ENCODE data around the gene TGFB1. TPM values are rescaled to one million over a fixed set of nuclear protein-coding genes. Genes with fewer than 3 reads are reported as not detected.

The TGFB1 gene
- total RNA-seq, 4 donors from 2014 or later = 12.4 to 29.1 (median 21.4) TPM

DNA sequence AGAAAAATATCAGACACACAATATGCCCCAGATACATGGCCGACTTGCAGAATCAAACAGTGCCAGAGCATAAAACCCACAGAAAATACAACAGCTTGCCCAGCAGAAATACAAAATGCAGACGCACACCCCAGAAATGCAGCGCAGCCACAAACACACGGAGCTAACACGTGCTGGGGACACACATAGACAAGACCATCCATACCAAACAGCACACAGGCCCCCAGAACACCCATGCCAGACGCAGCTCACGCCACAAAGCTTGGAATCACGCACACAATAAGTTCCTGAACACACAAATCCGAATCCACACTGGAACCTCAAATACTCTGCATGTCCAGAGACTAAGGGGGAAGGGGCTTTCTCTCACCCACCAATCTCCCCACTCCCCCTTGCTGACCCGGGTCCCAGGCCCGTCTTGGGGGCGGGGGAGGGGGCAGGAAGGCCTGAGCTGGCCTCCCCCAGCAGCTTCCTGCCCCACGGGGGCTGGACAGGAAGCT is 26.6 kb downstream of the TGFB1 start:
- TF ChIP-seq, protein P1, sequence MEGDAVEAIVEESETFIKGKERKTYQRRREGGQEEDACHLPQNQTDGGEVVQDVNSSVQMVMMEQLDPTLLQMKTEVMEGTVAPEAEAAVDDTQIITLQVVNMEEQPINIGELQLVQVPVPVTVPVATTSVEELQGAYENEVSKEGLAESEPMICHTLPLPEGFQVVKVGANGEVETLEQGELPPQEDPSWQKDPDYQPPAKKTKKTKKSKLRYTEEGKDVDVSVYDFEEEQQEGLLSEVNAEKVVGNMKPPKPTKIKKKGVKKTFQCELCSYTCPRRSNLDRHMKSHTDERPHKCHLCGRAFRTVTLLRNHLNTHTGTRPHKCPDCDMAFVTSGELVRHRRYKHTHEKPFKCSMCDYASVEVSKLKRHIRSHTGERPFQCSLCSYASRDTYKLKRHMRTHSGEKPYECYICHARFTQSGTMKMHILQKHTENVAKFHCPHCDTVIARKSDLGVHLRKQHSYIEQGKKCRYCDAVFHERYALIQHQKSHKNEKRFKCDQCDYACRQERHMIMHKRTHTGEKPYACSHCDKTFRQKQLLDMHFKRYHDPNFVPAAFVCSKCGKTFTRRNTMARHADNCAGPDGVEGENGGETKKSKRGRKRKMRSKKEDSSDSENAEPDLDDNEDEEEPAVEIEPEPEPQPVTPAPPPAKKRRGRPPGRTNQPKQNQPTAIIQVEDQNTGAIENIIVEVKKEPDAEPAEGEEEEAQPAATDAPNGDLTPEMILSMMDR (IDR thresholded peaks at IDR 0.05; ENCODE audit: low read depth) = no peak

DNA sequence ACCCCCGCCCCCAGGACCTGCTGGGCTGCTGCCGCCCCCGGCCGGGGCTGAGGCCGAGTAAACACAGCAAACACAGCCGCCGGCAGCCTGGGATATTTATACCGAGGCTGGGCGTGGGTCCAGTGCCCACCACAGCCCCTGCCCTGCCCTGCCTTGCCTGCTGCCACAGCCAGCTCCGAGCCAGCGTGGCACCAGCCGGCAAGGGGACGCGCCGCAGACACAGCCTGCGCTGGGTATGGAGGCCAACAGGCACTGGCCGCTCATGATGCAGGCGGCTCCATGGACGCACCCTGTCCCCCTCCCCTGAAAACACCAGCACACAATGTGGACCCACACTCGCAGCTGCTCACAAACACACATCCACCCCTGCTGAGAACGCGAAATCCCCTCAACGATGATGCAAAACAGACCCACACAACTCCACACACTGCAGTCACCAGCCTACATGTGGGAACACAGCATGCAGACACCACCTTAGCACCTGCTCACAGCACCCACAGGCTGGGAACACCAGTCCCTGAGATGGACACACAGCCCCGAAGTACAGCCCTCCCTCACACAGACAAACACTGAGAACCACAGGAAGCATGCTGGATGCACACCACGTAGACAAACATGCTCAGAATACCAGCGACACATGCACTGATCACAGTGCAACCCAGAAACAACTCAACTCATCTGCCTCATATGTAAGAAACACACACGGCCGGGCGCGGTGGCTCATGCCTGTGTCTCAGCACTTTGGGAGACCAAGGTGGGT is 27.6 kb downstream of the TGFB1 start:
- TF ChIP-seq, protein P1 (IDR thresholded peaks at IDR 0.05; ENCODE audit: low read depth) = no peak

DNA sequence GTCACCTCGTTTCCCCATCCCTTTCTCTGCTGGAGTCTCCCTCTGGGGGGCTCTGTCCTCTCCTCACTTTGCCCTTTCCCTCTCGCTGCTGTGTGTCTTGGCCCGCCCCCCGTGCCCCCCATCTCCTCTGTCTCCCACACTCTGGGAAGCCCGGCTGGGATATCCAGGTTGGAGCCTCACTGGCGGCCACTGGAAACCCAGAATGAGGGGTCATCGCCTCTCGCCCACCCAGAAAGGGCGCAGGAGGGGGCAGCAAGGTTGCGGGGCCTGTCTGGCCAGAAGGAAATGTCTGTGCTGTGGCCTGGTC is 28.1 kb downstream of the TGFB1 start:
- TF ChIP-seq, protein P1 (IDR thresholded peaks at IDR 0.05; ENCODE audit: low read depth) = no peak

DNA sequence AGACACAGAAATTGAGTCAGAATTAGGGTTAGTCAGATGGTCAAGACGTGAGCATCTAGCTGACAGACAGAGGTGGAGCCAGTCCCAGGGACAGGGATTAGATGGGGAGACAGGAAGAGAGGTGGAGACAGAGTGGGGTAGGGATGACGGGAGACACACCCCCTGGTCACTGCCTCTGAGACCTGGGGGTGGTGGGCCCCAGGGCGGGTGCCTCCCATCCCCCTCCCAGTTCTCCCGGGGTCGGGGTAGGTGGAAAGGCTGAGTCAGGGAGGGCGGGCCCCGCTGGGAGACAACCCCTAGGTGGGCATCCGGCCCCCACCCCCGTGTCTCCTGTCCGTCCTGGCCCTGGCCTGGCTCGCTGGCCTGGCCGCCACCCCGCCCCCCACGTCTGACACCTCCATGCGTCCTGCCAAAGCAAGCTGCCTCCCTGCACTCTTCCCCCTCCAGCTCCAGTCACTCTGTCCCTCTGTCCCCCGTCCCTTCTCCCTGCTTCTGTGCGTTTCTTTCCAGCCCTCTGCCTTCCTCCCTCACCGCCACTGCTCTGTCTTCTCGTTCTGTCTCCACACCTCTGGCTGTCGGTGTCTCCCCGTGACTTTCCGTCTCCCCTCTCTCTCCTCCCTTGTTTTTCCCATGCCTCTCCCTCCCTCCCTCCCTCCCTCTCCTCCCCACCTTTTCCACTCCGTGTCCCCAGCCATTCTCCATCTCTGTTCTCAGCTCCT is 28.6 kb downstream of the TGFB1 start:
- TF ChIP-seq, protein P1 (IDR thresholded peaks at IDR 0.05; ENCODE audit: low read depth) = no peak

DNA sequence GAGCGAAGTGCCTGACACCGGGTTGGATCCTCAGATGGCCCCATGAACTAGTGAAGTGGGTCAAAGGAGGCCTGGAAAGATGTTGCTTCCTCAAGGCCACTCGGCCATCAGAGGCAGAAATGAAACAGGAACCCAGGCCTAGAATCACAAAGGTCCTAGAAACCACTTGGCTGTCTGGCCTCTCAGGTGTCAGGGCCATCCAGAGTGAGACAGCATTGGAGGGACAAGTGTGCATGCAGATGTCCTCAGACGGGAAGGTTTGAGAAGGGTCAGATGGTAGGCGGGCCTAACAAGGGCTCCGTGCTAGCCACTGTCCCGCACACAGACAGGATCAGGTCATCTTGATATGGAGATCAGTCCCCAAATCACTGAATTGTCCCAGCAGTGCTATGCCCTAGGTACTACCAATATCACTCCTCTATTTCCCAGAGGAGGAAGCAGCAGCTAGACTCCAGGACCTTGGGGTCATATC is 29.5 kb downstream of the TGFB1 start:
- TF ChIP-seq, protein P1 (IDR thresholded peaks at IDR 0.05; ENCODE audit: low read depth) = no peak

DNA sequence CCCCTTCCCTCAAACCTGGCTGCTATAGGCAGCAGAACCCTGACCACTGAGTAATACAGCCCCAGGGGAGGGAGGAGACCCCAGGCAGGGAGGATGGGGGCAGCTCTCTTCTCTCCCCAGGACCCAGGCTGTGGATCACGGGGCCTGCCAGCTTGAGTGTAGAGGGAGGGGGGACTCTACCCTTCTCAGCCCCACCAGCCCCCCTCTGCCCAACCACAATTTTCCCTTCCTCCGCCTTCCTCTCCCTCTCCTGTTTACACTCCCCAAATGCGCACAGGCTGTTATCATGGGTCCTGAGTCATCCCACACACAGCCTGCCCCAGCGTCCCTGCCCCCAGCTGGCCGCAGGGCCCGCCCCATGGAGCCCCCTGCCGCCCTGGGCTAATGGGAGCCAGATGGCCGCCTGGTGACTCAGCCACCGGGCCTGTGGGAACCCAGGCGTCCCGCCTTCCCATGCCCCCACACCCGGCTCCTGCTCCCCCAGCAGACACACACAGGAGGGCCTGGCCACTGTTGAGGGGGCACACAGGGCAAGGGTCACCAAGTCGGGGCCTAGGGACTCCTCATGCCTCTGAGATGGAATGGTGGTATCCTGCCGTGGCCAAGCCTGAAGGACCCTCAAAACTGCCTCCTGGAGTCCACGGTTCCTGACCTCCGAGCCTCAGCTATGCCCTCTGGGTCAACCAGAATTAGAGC is 30.1 kb downstream of the TGFB1 start:
- TF ChIP-seq, protein P1 (IDR thresholded peaks at IDR 0.05; ENCODE audit: low read depth) = no peak

DNA sequence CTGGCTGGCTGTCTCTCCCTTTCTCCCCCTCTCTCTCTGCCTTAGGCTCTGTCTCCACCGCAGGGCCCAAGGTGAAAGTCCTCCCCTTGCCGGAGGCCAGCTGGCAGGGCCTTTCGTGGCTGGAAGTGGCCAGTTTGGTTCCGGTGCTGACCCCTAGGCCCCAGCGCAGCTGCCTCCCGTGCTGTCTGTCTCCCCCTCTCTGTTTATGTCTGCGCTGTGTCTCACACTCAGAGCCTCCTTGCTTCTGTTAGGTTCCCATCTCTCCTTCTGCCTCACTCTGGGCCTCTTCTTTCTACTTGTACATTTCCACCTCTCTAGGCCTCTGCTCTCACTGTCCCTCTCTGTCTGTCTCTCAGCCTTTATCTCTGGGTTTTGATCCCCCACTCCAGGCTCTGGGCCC is 30.7 kb downstream of the TGFB1 start:
- TF ChIP-seq, protein P1 (IDR thresholded peaks at IDR 0.05; ENCODE audit: low read depth) = no peak
